Kidney tubule cell (primary cell): ENCODE results near the gene C19orf25.
"Not testable (repeated sequence)": the region's sequence is repeated elsewhere in the genome, so short reads cannot be mapped to it uniquely, and the experiment has no call there.

ENCODE experiments used
- DNase-seq: peaks from one replicate; pipeline ENCODE4 v3.0.0-alpha.2; 2018; ENCODE audit warnings: low spot score

The C19orf25 gene

GRCh38 chr19:1512671-1513498 is 33.9 kb upstream of the C19orf25 start, which contains the start of gene ADAMTSL5:
Gene ADAMTSL5, minus strand, starts transcription at chr19:1513019. Its CDS starts 2,076 bp downstream, at chr19:1510943.
- peak; percentile 71 for DNase-seq

GRCh38 chr19:1511318-1512317 is 32.6 kb upstream of the C19orf25 start:
- DNase-seq = no peak

- DNase-seq = no peak
These were observed 31.8 kb upstream of the C19orf25 start for GRCh38 chr19:1510807-1511206.

- DNase-seq = no peak
These were observed 31.4 kb upstream of the C19orf25 start for GRCh38 chr19:1510442-1510806.

GRCh38 chr19:1509602-1510441 is 30.8 kb upstream of the C19orf25 start:
- DNase-seq = no peak

GRCh38 chr19:1508507-1508856 is 29.5 kb upstream of the C19orf25 start:
- peak; percentile 17 for DNase-seq

- peak; percentile 91 for DNase-seq
These were observed 28.9 kb upstream of the C19orf25 start for GRCh38 chr19:1507763-1508506.

- DNase-seq = no peak
These were observed 28.2 kb upstream of the C19orf25 start for GRCh38 chr19:1507192-1507660.

GRCh38 chr19:1505991-1506881 is 27.2 kb upstream of the C19orf25 start:
- DNase-seq = no peak

- DNase-seq = no peak
These were observed 26.0 kb upstream of the C19orf25 start for GRCh38 chr19:1505012-1505411.

GRCh38 chr19:1503925-1504773 is 25.1 kb upstream of the C19orf25 start:
- no peak for DNase-seq

GRCh38 chr19:1503089-1503924 is 24.3 kb upstream of the C19orf25 start:
- DNase-seq = peak; percentile 33

GRCh38 chr19:1502433-1503088 is 23.5 kb upstream of the C19orf25 start:
- DNase-seq = no peak

GRCh38 chr19:1501200-1501595 is 22.2 kb upstream of the C19orf25 start:
- DNase-seq = peak; percentile 66

- DNase-seq = not testable (repeated sequence)
These were observed 20.2 kb upstream of the C19orf25 start for GRCh38 chr19:1499231-1499630.

GRCh38 chr19:1497578-1498235 is 18.7 kb upstream of the C19orf25 start:
- no peak for DNase-seq
